OCI-LY3 (cell line): ENCODE data around the gene ACTMAP.

ENCODE experiments used
- H2AFZ ChIP-seq: fragments of 200-600, 300-600 bp; shearing (Covaris generic); 2 replicates; pipeline ENCODE4 v1.6.0; 2014; ENCODE audit warnings: antibody characterized with exemption, low read depth, low read length
- H3K27ac ChIP-seq: fragments of 200-600, 300-600 bp; sonication (generic); 2 replicates; pipeline ENCODE4 v1.5.1; 2014; ENCODE audit warnings: mild to moderate bottlenecking, low read length, moderate library complexity, mixed read lengths
- H3K27me3 ChIP-seq: fragments of 200-600, 300-600 bp; sonication (generic); 2 replicates; pipeline ENCODE4 v1.6.1; 2014; ENCODE audit warnings: low read depth, low read length, mixed read lengths
- H3K36me3 ChIP-seq: fragments of 200-600, 300-600 bp; sonication (generic); replicated peaks from 2 replicates; pipeline ENCODE3; 2014; ENCODE audit warnings: low read depth, low read length, mixed read lengths
- H3K4me1 ChIP-seq: fragments of 300-600, 200-600 bp; sonication (generic); 2 replicates; pipeline ENCODE4 v1.6.1; 2014; ENCODE audit warnings: low read length, mixed read lengths
- H3K4me2 ChIP-seq: fragments of 200-600, 300-600 bp; sonication (generic); 2 replicates; pipeline ENCODE4 v1.6.1; 2014; ENCODE audit warnings: low read length, mixed read lengths
- H3K4me3 ChIP-seq: fragments of 300-600, 200-600 bp; sonication (generic); 2 replicates; pipeline ENCODE4 v1.5.1; 2014; ENCODE audit warnings: antibody characterized with exemption, mild to moderate bottlenecking, low read length, moderate library complexity
- H3K79me2 ChIP-seq: fragments of 300-600, 200-600 bp; shearing (Covaris generic); 2 replicates; pipeline ENCODE4 v1.6.1; 2014; ENCODE audit warnings: mild to moderate bottlenecking, low read length, mixed read lengths
- H3K9ac ChIP-seq: fragments of 300-600, 200-600 bp; shearing (Covaris generic); 2 replicates; pipeline ENCODE4 v1.6.0; 2014; ENCODE audit warnings: mild to moderate bottlenecking, low read length, moderate library complexity
- H3K9me3 ChIP-seq: fragments of 200-600, 300-600 bp; shearing (Covaris generic); 2 replicates; pipeline ENCODE4 v1.6.1; 2014; ENCODE audit warnings: low read length, mixed read lengths; ENCODE audit not compliant: insufficient read depth
- H4K20me1 ChIP-seq: fragments of 200-600, 300-600 bp; sonication (generic); 2 replicates; pipeline ENCODE4 v1.6.1; 2016; ENCODE audit warnings: low read length, mixed read lengths; ENCODE audit not compliant: insufficient read depth
- CTCF ChIP-seq: fragments of 200-600, 300-600 bp; sonication (generic); IDR thresholded peaks from 2 replicates; pipeline ENCODE4 v1.5.1; 2014; ENCODE audit warnings: antibody characterized with exemption, low read length, low read depth
- EZH2phosphoT487 ChIP-seq: fragments of 200-600 bp; shearing (Covaris generic); IDR thresholded peaks from 2 replicates; pipeline ENCODE4 v1.6.1; 2018; ENCODE audit warnings: antibody characterized with exemption, mixed run types, low read depth

ACTMAP gene

DNA sequence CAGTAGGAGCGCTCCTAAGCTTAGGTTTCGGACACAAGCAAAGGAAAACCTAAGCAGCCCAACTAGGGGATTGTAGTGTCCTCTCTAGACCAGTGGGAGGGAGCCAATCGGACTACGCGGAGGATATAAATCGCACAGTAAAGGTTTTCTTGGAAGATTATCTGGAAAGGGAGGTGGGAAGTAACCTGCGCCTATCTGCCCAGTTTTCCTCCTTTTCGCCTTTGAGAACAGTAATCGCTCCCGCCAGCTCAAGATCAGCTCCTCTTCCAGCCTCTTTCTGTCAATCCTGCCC, 27.3 kb upstream of the ACTMAP start:
- peak overlapping the region; percentile 84 for H3K4me3 ChIP-seq
- peak overlapping the region; percentile 93 for H3K4me2 ChIP-seq
- H2AFZ ChIP-seq: no peak overlapping the region
- H3K4me1 ChIP-seq: peaks cover 27% of the 10 kb centered on the region
- no peak for TF ChIP-seq CTCF
- TF ChIP-seq EZH2phosphoT487: no peak
- H3K27me3 ChIP-seq: no peaks in the 10 kb centered on the region
- no peaks in the 10 kb centered on the region for H3K9me3 ChIP-seq
- peak overlapping the region; percentile 99 for H3K9ac ChIP-seq
- 0 out of 2 replicates have a peak, but pooled peaks cover 3% of the 10 kb centered on the region for H3K79me2 ChIP-seq
- peaks cover 3% of the 10 kb centered on the region for H3K36me3 ChIP-seq
- H3K27ac ChIP-seq: peak overlapping the region; percentile 96
- no peaks in the 10 kb centered on the region for H4K20me1 ChIP-seq

- Histone ChIP-seq H3K4me1 (peaks cover 27% of the 10 kb centered on the region), H2AFZ (no peak overlapping the region), H3K36me3 (peaks cover 1% of the 10 kb centered on the region), H3K27ac (peak overlapping the region; percentile 96), H3K9me3 (no peaks in the 10 kb centered on the region), H3K4me2 (peak overlapping the region; percentile 93), H3K4me3 (peak overlapping the region; percentile 84), H3K79me2 (0 out of 2 replicates have a peak, but pooled peaks cover 3% of the 10 kb centered on the region), H3K27me3 (no peaks in the 10 kb centered on the region), H4K20me1 (no peaks in the 10 kb centered on the region), H3K9ac (peak overlapping the region; percentile 99)
- TF ChIP-seq EZH2phosphoT487: no peak
- TF ChIP-seq CTCF: no peak
These were observed 26.8 kb upstream of the ACTMAP start for GRCh38 chr19:40776932-40777644.

- no peaks in the 10 kb centered on the region for H4K20me1 ChIP-seq
- H3K4me2 ChIP-seq: peak overlapping the region; percentile 92
- no peaks in the 10 kb centered on the region for H3K27me3 ChIP-seq
- 0 out of 2 replicates have a peak, but pooled peaks cover 3% of the 10 kb centered on the region for H3K79me2 ChIP-seq
- no peak overlapping the region for H2AFZ ChIP-seq
- TF ChIP-seq CTCF: no peak
- TF ChIP-seq EZH2phosphoT487: no peak
- peak overlapping the region; percentile 96 for H3K27ac ChIP-seq
- H3K36me3 ChIP-seq: no peaks in the 10 kb centered on the region
- H3K9ac ChIP-seq: peak overlapping the region; percentile 72; the same call in 1 of the 2 replicates
- H3K9me3 ChIP-seq: no peaks in the 10 kb centered on the region
- peaks cover 27% of the 10 kb centered on the region for H3K4me1 ChIP-seq
- peak overlapping the region; percentile 84; the same call in 1 of the 2 replicates for H3K4me3 ChIP-seq
These were observed 26.1 kb upstream of the ACTMAP start for GRCh38 chr19:40776364-40776763.

DNA sequence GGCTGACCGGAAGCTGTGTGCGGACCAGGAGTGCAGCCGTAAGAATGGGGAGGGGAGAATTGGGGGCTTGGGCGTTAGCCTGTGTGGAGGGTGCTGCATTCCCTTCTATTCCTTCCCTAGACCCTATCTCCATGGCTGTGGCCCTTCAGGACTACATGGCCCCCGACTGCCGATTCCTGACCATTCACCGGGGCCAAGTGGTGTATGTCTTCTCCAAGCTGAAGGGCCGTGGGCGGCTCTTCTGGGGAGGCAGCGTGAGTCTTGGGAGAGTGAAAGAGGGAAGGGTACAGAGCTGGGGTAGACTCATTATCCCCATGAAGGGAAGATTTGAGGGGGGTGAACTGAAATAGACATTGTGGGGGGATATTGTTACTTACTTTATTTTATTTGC, 25.4 kb upstream of the ACTMAP start:
- Histone ChIP-seq H3K9ac (no peak overlapping the region), H3K4me1 (peaks cover 25% of the 10 kb centered on the region), H2AFZ (no peak overlapping the region), H3K4me2 (no peak overlapping the region), H3K27me3 (no peaks in the 10 kb centered on the region), H3K79me2 (0 out of 2 replicates have a peak, but pooled peaks cover 3% of the 10 kb centered on the region), H3K36me3 (no peaks in the 10 kb centered on the region), H3K4me3 (no peak overlapping the region), H3K9me3 (no peaks in the 10 kb centered on the region), H4K20me1 (no peaks in the 10 kb centered on the region), H3K27ac (no peak overlapping the region)
- TF ChIP-seq EZH2phosphoT487 (no peak), CTCF (no peak)
